Parathyroid adenoma (tissue), 2 donors: ENCODE data around the gene EDEM3.

ENCODE experiments used
- H2AFZ ChIP-seq: fragments of 300-600 bp; sonication (generic); one replicate; pipeline ENCODE4 v1.7.0; 2017; ENCODE audit warnings: antibody characterized with exemption, mild to moderate bottlenecking
- H3K27ac ChIP-seq: fragments of 300-600 bp; sonication (generic); one replicate; pipeline ENCODE4 v1.7.0; 2017
- H3K27me3 ChIP-seq: fragments of 300-600 bp; sonication (generic); one replicate; pipeline ENCODE4 v1.7.0; 2017; ENCODE audit warnings: low read length; ENCODE audit not compliant: control insufficient read depth, insufficient read depth
- H3K36me3 ChIP-seq: fragments of 300-600 bp; sonication (generic); one replicate; pipeline ENCODE4 v1.7.0; 2017; ENCODE audit warnings: low read length; ENCODE audit not compliant: control insufficient read depth, insufficient read depth
- H3K4me1 ChIP-seq: fragments of 300-600 bp; sonication (generic); one replicate; pipeline ENCODE4 v1.7.0; 2017; ENCODE audit warnings: control low read depth
- H3K4me2 ChIP-seq: fragments of 300-600 bp; sonication (generic); one replicate; pipeline ENCODE4 v1.7.0; 2017; ENCODE audit warnings: low read length
- H3K4me3 ChIP-seq: fragments of 300-600 bp; sonication (generic); one replicate; pipeline ENCODE4 v1.7.0; 2017; ENCODE audit warnings: low read depth, low read length
- H3K79me2 ChIP-seq: fragments of 300-600 bp; sonication (generic); one replicate; pipeline ENCODE4 v1.7.0; 2017; ENCODE audit warnings: control low read depth
- H3K9ac ChIP-seq: fragments of 300-600 bp; sonication (generic); one replicate; pipeline ENCODE4 v1.7.0; 2017; ENCODE audit warnings: mild to moderate bottlenecking
- H3K9me3 ChIP-seq: fragments of 300-600 bp; sonication (generic); one replicate; pipeline ENCODE4 v1.7.0; 2017; ENCODE audit warnings: low read length; ENCODE audit not compliant: control insufficient read depth
- TF ChIP-seq, protein P1 (sequence below): fragments of 300-600 bp; sonication (generic); IDR thresholded peaks from one replicate; pipeline ENCODE4 v1.7.0; 2017; ENCODE audit warnings: antibody characterized with exemption, mild to moderate bottlenecking
- donor health status: primary hyperparathyroidism.

The EDEM3 gene

DNA sequence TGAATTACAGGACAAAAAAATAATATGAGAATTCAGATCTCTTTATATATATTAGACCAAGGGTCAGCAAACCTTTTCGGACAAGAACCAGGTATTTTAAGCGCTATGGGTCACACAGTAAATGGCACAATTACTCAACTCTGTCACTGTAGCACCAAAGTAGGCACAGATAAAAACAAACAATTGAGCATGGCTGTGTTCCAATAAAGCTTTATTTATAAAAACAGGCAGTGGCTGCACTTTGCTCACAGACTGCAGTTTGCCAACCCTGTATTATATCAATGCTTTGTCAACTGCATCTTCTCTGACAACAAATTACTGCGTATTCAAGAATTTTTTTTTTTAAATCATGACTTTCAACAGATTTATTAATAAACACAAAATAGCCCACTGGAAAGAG, 29.8 kb downstream of the EDEM3 start:
- Histone ChIP-seq H3K4me3 (no peak overlapping the region), H3K27ac (no peak overlapping the region), H3K4me2 (no peak overlapping the region), H3K36me3 (no peaks in the 10 kb centered on the region), H3K9ac (no peak overlapping the region), H3K4me1 (no peaks in the 10 kb centered on the region), H3K27me3 (no peaks in the 10 kb centered on the region), H3K9me3 (no peaks in the 10 kb centered on the region), H3K79me2 (no peaks in the 10 kb centered on the region), H2AFZ (no peak overlapping the region)
- TF ChIP-seq, protein P1, sequence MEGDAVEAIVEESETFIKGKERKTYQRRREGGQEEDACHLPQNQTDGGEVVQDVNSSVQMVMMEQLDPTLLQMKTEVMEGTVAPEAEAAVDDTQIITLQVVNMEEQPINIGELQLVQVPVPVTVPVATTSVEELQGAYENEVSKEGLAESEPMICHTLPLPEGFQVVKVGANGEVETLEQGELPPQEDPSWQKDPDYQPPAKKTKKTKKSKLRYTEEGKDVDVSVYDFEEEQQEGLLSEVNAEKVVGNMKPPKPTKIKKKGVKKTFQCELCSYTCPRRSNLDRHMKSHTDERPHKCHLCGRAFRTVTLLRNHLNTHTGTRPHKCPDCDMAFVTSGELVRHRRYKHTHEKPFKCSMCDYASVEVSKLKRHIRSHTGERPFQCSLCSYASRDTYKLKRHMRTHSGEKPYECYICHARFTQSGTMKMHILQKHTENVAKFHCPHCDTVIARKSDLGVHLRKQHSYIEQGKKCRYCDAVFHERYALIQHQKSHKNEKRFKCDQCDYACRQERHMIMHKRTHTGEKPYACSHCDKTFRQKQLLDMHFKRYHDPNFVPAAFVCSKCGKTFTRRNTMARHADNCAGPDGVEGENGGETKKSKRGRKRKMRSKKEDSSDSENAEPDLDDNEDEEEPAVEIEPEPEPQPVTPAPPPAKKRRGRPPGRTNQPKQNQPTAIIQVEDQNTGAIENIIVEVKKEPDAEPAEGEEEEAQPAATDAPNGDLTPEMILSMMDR: no peak

DNA sequence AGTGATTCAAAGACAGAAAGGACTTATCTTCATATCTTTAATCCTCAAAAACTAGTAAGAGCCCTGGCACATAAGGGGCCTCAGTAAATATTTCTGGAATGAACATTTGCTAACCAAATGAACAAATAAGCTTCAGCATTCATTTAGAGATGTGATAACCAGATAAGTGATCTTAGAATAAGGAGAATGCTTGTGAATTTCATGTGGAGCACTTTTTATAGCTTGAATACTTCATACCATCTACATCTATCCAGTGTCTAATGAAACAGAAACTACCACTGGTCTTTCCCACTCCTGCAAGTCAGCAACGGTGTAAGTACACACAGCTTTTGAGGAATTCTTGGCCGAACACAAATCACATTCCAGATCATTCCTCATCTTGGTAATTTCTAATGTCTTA, 38.5 kb downstream of the EDEM3 start:
- no peak overlapping the region for H2AFZ ChIP-seq
- no peaks in the 10 kb centered on the region for H3K79me2 ChIP-seq
- TF ChIP-seq, protein P1: no peak
- no peak overlapping the region for H3K4me2 ChIP-seq
- H3K9ac ChIP-seq: no peak overlapping the region
- H3K9me3 ChIP-seq: no peaks in the 10 kb centered on the region
- no peak overlapping the region for H3K27ac ChIP-seq
- H3K4me3 ChIP-seq: no peak overlapping the region
- no peaks in the 10 kb centered on the region for H3K4me1 ChIP-seq
- H3K27me3 ChIP-seq: no peaks in the 10 kb centered on the region
- no peaks in the 10 kb centered on the region for H3K36me3 ChIP-seq

DNA sequence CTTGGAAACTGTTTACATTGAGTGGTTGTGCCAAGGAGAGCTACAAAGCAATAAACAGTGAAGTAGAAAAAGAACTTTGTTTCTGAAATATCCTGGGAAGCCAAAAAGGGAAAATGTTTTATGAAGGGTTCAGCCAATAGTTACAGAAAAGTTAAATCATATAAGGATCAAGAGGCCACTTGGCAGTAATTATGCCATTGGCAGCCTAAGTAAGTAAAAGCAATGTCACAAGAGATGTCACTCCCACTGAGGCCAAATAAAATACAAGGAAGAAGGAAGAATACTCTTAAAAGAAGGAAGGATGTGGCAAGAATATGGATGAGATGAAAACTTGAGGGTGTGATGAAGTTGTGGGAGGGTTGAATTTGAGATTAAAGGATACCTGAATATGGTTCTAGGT, 45.2 kb downstream of the EDEM3 start:
- no peaks in the 10 kb centered on the region for H3K9me3 ChIP-seq
- H3K27me3 ChIP-seq: no peaks in the 10 kb centered on the region
- no peaks in the 10 kb centered on the region for H3K79me2 ChIP-seq
- H3K4me2 ChIP-seq: no peak overlapping the region
- no peak overlapping the region for H3K4me3 ChIP-seq
- TF ChIP-seq, protein P1: no peak
- H3K27ac ChIP-seq: no peak overlapping the region
- no peak overlapping the region for H3K9ac ChIP-seq
- no peaks in the 10 kb centered on the region for H3K36me3 ChIP-seq
- H3K4me1 ChIP-seq: no peaks in the 10 kb centered on the region
- H2AFZ ChIP-seq: no peak overlapping the region

DNA sequence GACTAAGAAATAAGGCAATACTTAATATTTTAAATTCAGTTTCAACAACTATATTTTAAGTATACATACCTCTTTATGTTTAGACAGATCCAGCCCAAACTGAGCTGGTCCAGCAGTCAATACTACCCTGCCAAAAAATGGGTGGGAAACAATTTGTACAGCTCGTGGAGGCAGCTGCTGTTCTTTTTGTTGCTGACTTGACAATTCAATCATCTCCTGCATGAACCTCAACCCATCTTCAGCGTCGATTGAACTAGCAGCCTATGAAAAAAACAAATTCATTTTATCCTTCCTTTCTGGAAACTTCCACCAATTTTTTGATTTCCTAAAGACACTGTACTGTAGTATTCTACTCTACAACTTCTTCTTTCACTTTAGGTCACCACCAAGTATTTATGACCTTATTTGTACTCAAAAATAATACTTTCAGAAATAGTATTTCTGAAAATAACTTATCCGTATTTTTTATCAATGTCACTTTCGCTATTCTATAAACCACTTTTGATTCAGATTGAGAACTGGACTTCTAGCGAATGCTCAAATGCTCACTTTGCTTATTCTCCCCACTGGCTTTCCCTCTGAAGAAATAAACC, 46.5 kb downstream of the EDEM3 start:
- H3K27ac ChIP-seq: no peak overlapping the region
- no peak overlapping the region for H2AFZ ChIP-seq
- H3K4me2 ChIP-seq: no peak overlapping the region
- H3K36me3 ChIP-seq: no peaks in the 10 kb centered on the region
- no peaks in the 10 kb centered on the region for H3K27me3 ChIP-seq
- TF ChIP-seq, protein P1: no peak
- H3K4me1 ChIP-seq: no peaks in the 10 kb centered on the region
- no peaks in the 10 kb centered on the region for H3K9me3 ChIP-seq
- no peak overlapping the region for H3K4me3 ChIP-seq
- no peaks in the 10 kb centered on the region for H3K79me2 ChIP-seq
- no peak overlapping the region for H3K9ac ChIP-seq

DNA sequence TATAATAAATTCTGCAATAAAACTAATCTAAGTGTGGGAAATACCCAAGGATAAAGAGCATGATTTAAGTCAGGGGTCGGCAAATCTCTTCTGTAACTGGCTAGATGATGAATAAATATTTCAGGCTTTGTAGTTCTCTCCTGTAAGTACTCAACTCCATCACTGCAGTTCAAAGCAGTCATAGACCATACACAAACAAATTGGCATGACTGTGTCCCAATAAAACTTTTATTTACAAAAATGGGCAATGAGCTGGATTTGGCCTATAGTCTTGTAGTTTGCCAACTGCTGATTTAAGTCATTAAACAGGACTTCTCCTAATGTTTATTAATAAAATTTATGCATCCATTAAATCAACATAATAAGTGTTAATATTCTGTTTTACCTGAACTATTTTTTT, 49.4 kb downstream of the EDEM3 start:
- Histone ChIP-seq H3K9ac (no peak overlapping the region), H3K9me3 (no peaks in the 10 kb centered on the region), H3K27ac (no peak overlapping the region), H3K4me1 (no peaks in the 10 kb centered on the region), H3K79me2 (no peaks in the 10 kb centered on the region), H2AFZ (no peak overlapping the region), H3K4me2 (no peak overlapping the region), H3K36me3 (no peaks in the 10 kb centered on the region), H3K4me3 (no peak overlapping the region), H3K27me3 (no peaks in the 10 kb centered on the region)
- TF ChIP-seq, protein P1: no peak
